Endothelial cell of umbilical vein (primary cell): ENCODE data around the gene PKNOX1. TPM values are rescaled to one million over a fixed set of nuclear protein-coding genes. Genes with fewer than 3 reads are reported as not detected.
"Not testable (repeated sequence)": the region's sequence is repeated elsewhere in the genome, so short reads cannot be mapped to it uniquely, and the experiment has no call there.

Experiments used
- BruUV-seq: library from RNA; stranded (reverse); fragments of 400-500 nt; replicated peaks from 2 replicates; lab custom pipeline; 2021; lab: Mats Ljungman, UMichigan
- CTCF ChIA-PET: fragments of 300-600, 350-600 bp; sonication (Branson Sonifier 250); formaldehyde crosslinking; loops from one replicate; lab custom pipeline; 2021; ENCODE audit warnings: antibody characterized with exemption, inconsistent platforms; lab: Charles Lee
- POLR2A ChIA-PET: fragments of 300-600, 350-600 bp; sonication (Branson Sonifier 250); formaldehyde crosslinking; loops from one replicate; lab custom pipeline; 2021; ENCODE audit warnings: antibody characterized with exemption, inconsistent platforms; lab: Charles Lee
- DNase-seq: peaks from one replicate; pipeline ENCODE4 v3.0.0-alpha.2; 2011; ENCODE audit warnings: low read depth, low spot score
- FAIRE-seq: peaks from 2 replicates; lab custom pipeline; 2011; peaks lifted over from hg19 to GRCh38; lab: Jason Lieb, UNC
- H2AFZ ChIP-seq: 2 replicates; pipeline ENCODE4 v1.6.0; 2012; ENCODE audit warnings: low read depth, low read length, control low read depth, inconsistent platforms
- H3K27ac ChIP-seq: 2 replicates; pipeline ENCODE4 v1.5.1; 2011; ENCODE audit warnings: low read depth, mild to moderate bottlenecking, control low read depth, low read length, moderate library complexity; ENCODE audit not compliant: insufficient read depth
- H3K27me3 ChIP-seq, 2 experiments: 2 replicates each; pipeline versions ENCODE4 v1.6.0 to v1.6.1; 2011; ENCODE audit warnings: low read length in 2 of 2, mixed read lengths in 1 of 2; ENCODE audit not compliant: control insufficient read depth in 2 of 2, insufficient read depth in 2 of 2
- H3K36me3 ChIP-seq, 2 experiments: 2 replicates in 1 of 2; 3 replicates in 1 of 2; pipeline ENCODE4 v1.5.1; 2011; ENCODE audit warnings: low read length in 2 of 2, mild to moderate bottlenecking in 1 of 2, moderate library complexity in 1 of 2; ENCODE audit not compliant: control insufficient read depth in 2 of 2, insufficient read depth in 2 of 2; ENCODE audit errors: extremely low read depth in 1 of 2
- H3K4me1 ChIP-seq: 3 replicates; pipeline ENCODE4 v1.5.1; 2011; ENCODE audit warnings: mild to moderate bottlenecking, low read length; ENCODE audit not compliant: control insufficient read depth, insufficient read depth; ENCODE audit errors: extremely low read depth
- H3K4me2 ChIP-seq: 2 replicates; pipeline ENCODE4 v1.6.1; 2011; ENCODE audit warnings: low read length, control low read depth, mixed read lengths; ENCODE audit not compliant: insufficient read depth
- H3K4me3 ChIP-seq, 3 experiments: fragments of 200-600 bp in 1 of 3; sonication (generic), shearing (Covaris generic) in 1 of 3; replicated peaks in 1 of 3; 2 replicates each; pipeline ENCODE4 v1.5.1; 2011 to 2016; ENCODE audit warnings: control low read depth in 3 of 3, low read length in 3 of 3, mild to moderate bottlenecking in 2 of 3, inconsistent platforms in 1 of 3, low read depth in 1 of 3, moderate library complexity in 1 of 3; ENCODE audit not compliant: insufficient read depth in 1 of 3
- H3K79me2 ChIP-seq: 2 replicates; pipeline ENCODE4 v1.6.0; 2012; ENCODE audit warnings: low read length, inconsistent platforms; ENCODE audit not compliant: control insufficient read depth, insufficient read depth
- H3K9ac ChIP-seq: replicated peaks from 2 replicates; pipeline ENCODE3; 2011; ENCODE audit warnings: low read length, control low read depth; ENCODE audit not compliant: insufficient read depth; ENCODE audit errors: extremely low read depth
- H3K9me1 ChIP-seq: replicated peaks from 3 replicates; pipeline ENCODE4 v1.6.0; 2011; ENCODE audit warnings: mild to moderate bottlenecking, low read length; ENCODE audit not compliant: control insufficient read depth, insufficient read depth; ENCODE audit errors: extremely low read depth
- H3K9me3 ChIP-seq: replicated peaks from 2 replicates; pipeline ENCODE4 v1.5.1; 2012; ENCODE audit warnings: low read length, inconsistent platforms; ENCODE audit not compliant: control insufficient read depth, insufficient read depth
- H4K20me1 ChIP-seq: replicated peaks from 2 replicates; pipeline ENCODE3; 2011; ENCODE audit warnings: mild to moderate bottlenecking, low read length; ENCODE audit not compliant: control insufficient read depth, insufficient read depth; ENCODE audit errors: extremely low read depth
- EZH2 ChIP-seq: IDR thresholded peaks from 2 replicates; pipeline ENCODE4 v1.6.1; 2012; ENCODE audit warnings: borderline replicate concordance, low read depth, mild to moderate bottlenecking, moderate library complexity, low read length, inconsistent platforms; ENCODE audit not compliant: severe bottlenecking
- FOS ChIP-seq: IDR thresholded peaks from 2 replicates; pipeline ENCODE4 v1.6.1; 2011; ENCODE audit warnings: mild to moderate bottlenecking, low read length, moderate library complexity, borderline replicate concordance; ENCODE audit not compliant: insufficient read depth
- dilution Hi-C: fragments of 300-500 bp; cut with MboI; formaldehyde crosslinking; loops from one replicate; pipeline ENCODE4 v1.15.0; 2019; ENCODE audit warnings: low sequenced_read_pairs; ENCODE audit not compliant: extremely low pct_ligation_motif_present
- intact Hi-C: fragments of 100-400 bp; cut with micrococcal nuclease; formaldehyde crosslinking; loops from one replicate; pipeline ENCODE4 v1.10.0; 2022
- polyA plus RNA-seq, 4 experiments: library from polyadenylated mRNA; depleted of rRNA in 3 of 4; stranded (reverse) in 3 of 4; unstranded in 1 of 4; fragments of >200 nt; gene quantifications; 2 replicates each; pipeline versions ENCODE4 v1.2.1 to v1.2.3, GENCODE V29; 2011 to 2012; ENCODE audit warnings: missing spikeins in 1 of 4
- total RNA-seq: library from RNA; stranded (reverse); gene quantifications from 2 replicates; pipeline ENCODE4 v1.2.3, GENCODE V29; 2021

PKNOX1 gene
- total and polyA plus RNA-seq, 2 donors (not counting 3 experiments of a cell fraction or from before 2014, with no cell fraction given) = 16.6 to 23.6 TPM

DNA sequence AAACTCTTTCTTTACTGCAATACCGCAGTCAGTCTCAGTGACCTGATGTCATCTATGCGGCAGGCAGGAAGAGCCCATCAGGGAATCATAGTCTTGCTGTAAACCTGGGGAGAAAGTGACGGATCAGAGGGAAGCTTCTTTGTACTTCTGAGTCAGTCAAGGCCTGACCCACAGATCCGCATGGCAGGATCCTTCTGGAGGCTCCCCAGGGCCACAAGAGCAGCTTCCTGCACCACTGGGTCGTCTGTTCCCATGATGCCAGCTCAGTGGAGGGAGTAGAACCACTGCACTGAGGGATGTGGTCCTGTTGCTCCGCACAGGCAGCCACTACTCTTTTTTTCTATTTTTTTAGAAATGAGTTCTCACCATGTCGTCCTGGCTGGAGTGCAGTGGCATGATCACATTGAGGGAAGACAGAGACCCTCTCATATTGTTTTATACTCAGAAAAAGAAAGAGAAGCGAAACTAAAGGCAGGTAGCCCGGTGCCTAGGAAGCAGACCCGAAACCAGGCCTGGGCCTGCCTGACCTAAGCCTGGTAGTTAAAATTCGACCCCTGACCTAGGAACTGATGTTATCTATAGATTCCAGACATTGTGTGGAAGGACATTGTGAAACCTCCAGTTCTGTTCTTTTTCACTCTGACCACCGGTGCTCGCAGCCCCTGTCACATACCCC, 42.7 kb upstream of the PKNOX1 start:
- Histone ChIP-seq H3K9ac (no peak overlapping the region), H4K20me1 (no peaks in the 10 kb centered on the region), H3K36me3 (no peaks in the 10 kb centered on the region), H3K27me3 (no peaks in the 10 kb centered on the region), H2AFZ (no peak overlapping the region), H3K9me3 (no peaks in the 10 kb centered on the region), H3K4me3 (no peak overlapping the region), H3K4me2 (no peak overlapping the region), H3K4me1 (no peaks in the 10 kb centered on the region), H3K79me2 (no peaks in the 10 kb centered on the region), H3K9me1 (no peaks in the 10 kb centered on the region), H3K27ac (no peak overlapping the region)
- FAIRE-seq = no peak
- no peak for TF ChIP-seq EZH2
- no peak for TF ChIP-seq FOS
- BruUV-seq = no TSS peak
- no peak for DNase-seq
- CTCF ChIA-PET = no interaction called here
- intact Hi-C loops (no loop called here), dilution Hi-C loops (no loop called here)
- POLR2A ChIA-PET = no interaction called here

DNA sequence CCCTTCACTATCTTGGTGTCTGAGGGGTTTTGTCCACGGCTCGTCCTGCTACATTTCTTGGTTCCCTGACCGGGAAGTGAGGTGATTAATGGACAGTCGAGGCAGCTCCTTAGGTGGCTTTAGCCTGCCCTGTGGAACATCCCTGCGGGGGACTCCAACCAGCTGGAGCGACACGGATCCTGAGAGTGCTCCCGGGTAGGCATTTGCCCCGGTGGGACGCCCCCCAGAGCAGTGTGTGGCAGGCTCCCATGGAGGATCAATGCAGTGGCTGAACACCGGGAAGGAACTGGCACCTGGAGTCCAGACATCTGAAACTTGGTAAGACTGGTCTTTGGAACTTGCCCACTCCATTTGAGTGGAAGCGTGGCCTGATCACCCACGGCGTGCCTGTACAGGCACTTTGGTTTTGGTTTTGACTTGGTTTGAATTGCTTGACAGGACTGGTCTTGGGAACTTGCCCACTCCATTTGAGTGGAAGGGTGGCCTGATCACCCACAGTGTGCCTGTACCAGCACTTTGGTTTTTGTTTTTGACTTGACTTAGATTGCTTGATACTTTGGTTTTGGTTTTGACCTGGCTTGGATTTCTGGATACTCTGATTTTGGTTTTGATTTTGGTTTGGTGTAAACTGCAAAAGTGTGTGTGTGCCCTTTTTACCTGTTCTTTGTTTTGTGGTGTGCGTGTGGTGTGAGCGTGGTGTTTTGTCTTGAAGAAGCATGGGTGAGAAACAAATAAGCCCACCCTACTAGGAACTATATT, 41.8 kb upstream of the PKNOX1 start:
- POLR2A ChIA-PET, H3K9me3 ChIP-seq, H3K27ac ChIP-seq, H3K4me3 ChIP-seq, dilution Hi-C loops, DNase-seq, intact Hi-C loops, H4K20me1 ChIP-seq, H3K79me2 ChIP-seq, H3K36me3 ChIP-seq, H3K4me1 ChIP-seq, H3K9ac ChIP-seq, H3K27me3 ChIP-seq, H3K9me1 ChIP-seq, H3K4me2 ChIP-seq, CTCF ChIA-PET, BruUV-seq, FAIRE-seq, H2AFZ ChIP-seq: not testable (repeated sequence)

DNA sequence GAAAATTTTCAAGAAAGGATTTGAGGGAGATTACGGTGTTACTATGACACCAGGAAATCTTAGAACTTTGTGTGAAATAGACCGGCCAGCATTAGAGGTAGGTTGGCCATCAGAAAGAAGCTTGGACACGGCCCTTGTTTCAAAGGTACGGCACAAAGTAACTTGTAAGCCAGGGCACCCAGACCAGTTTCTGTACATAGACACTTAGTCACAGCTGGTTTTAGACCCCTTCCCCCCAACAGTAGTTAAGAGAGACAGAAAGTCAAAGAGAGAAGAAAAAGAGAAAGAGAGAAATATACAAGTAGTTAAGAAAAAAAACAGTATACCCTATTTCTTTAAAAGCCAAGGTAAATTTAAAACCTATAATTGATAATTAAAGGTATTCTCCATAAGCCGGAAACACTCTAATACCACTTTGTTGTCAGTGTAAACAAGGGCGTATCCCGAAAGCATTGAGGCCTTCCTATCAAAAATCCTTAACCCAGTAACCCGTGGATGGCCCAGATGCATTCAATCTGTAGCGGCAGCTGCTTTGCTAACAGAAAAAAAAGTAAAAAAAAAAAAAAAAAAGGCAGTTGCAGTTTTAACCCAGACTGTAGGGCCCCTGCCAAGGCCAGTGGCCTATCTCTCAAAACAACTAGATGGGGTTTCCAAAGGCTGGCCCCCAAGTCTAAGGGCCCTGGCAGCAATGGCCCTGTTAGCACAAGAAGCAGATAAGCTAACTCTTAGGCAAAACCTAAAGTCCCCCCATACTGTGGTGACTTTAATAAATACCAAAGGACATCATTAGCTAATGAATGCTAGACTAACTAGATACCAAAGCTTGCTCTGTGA, 41.0 kb upstream of the PKNOX1 start:
- H3K9me3 ChIP-seq, H3K79me2 ChIP-seq, H3K4me1 ChIP-seq, H3K27me3 ChIP-seq, H4K20me1 ChIP-seq, intact Hi-C loops, DNase-seq, H3K27ac ChIP-seq, H3K4me2 ChIP-seq, BruUV-seq, POLR2A ChIA-PET, CTCF ChIA-PET, FAIRE-seq, H3K36me3 ChIP-seq, H3K9me1 ChIP-seq, dilution Hi-C loops, H3K9ac ChIP-seq, H2AFZ ChIP-seq, H3K4me3 ChIP-seq: not testable (repeated sequence)
